H1 (cell line): ENCODE data around the gene SMARCC2. TPM values are rescaled to one million over a fixed set of nuclear protein-coding genes. Genes with fewer than 3 reads are reported as not detected.

Source experiments
- CTCF ChIA-PET: fragments of 300-600 bp; sonication (Branson Sonifier 250); formaldehyde crosslinking; loops from one replicate; lab custom pipeline; 2021; ENCODE audit not compliant: partially characterized antibody; lab: Charles Lee
- POLR2A ChIA-PET: fragments of 300-600 bp; sonication (Branson Sonifier 250); formaldehyde crosslinking; loops from one replicate; lab custom pipeline; 2021; ENCODE audit warnings: inconsistent platforms; ENCODE audit not compliant: partially characterized antibody; lab: Charles Lee
- DNase-seq, 2 experiments: peaks; one replicate each; pipeline versions ENCODE4 v3.0.0 to v3.0.0-alpha.2; 2010 to 2022; ENCODE audit warnings: low spot score in 2 of 2, low read depth in 1 of 2, mixed read lengths in 1 of 2
- FAIRE-seq: peaks from 2 replicates; lab custom pipeline; 2011; peaks lifted over from hg19 to GRCh38; lab: Jason Lieb, UNC
- H2AFZ ChIP-seq: 2 replicates; pipeline ENCODE4 v1.8.1; 2012; ENCODE audit warnings: low read length, inconsistent platforms
- H2AK5ac ChIP-seq: 2 replicates; pipeline ENCODE4 v1.6.1; 2013; ENCODE audit warnings: low read depth, low read length
- H2BK120ac ChIP-seq: replicated peaks from 2 replicates; pipeline ENCODE3; 2013; ENCODE audit warnings: low read depth, low read length, inconsistent platforms
- H2BK12ac ChIP-seq: 2 replicates; pipeline ENCODE4 v1.6.1; 2013; ENCODE audit warnings: low read depth, low read length
- H2BK15ac ChIP-seq: 2 replicates; pipeline ENCODE4 v1.6.1; 2013; ENCODE audit warnings: low read length
- H2BK20ac ChIP-seq: 2 replicates; pipeline ENCODE4 v1.6.1; 2013; ENCODE audit warnings: low read length
- H2BK5ac ChIP-seq: 2 replicates; pipeline ENCODE4 v1.6.1; 2013; ENCODE audit warnings: low read depth, low read length
- H3K14ac ChIP-seq: 2 replicates; pipeline ENCODE4 v1.6.1; 2013; ENCODE audit warnings: inconsistent platforms; ENCODE audit not compliant: insufficient read length
- H3K18ac ChIP-seq: 2 replicates; pipeline ENCODE4 v1.6.1; 2013; ENCODE audit warnings: low read length; ENCODE audit errors: extremely low read depth
- H3K23ac ChIP-seq: 2 replicates; pipeline ENCODE4 v1.6.1; 2013; ENCODE audit warnings: inconsistent platforms; ENCODE audit not compliant: insufficient read length
- H3K23me2 ChIP-seq: 2 replicates; pipeline ENCODE4 v1.6.1; 2013; ENCODE audit warnings: low read depth, low read length
- H3K27ac ChIP-seq: 2 replicates; pipeline ENCODE4 v1.6.1; 2011; ENCODE audit warnings: low read depth, low read length, inconsistent platforms
- H3K27me3 ChIP-seq, 4 experiments: replicated peaks in 1 of 4; 1 replicate in 1 of 4; 2 replicates in 3 of 4; pipeline versions ENCODE4 v1.6.1 to v1.8.1; 2011 to 2013; ENCODE audit warnings: low read length in 3 of 4, mild to moderate bottlenecking in 3 of 4, inconsistent platforms in 2 of 4, mixed read lengths in 2 of 4, moderate library complexity in 1 of 4; ENCODE audit not compliant: control insufficient read depth in 3 of 4, insufficient read depth in 3 of 4; ENCODE audit errors: extremely low read depth in 1 of 4
- H3K36me3 ChIP-seq, 4 experiments: 2 replicates each; pipeline versions ENCODE4 v1.6.1 to v1.8.1; 2011 to 2013; ENCODE audit warnings: mild to moderate bottlenecking in 4 of 4, low read length in 3 of 4, moderate library complexity in 2 of 4, control low read depth in 1 of 4, inconsistent platforms in 1 of 4; ENCODE audit not compliant: insufficient read depth in 4 of 4, control insufficient read depth in 2 of 4
- H3K4ac ChIP-seq: replicated peaks from 2 replicates; pipeline ENCODE3; 2013; ENCODE audit warnings: low read length, low read depth, mixed read lengths, inconsistent platforms; ENCODE audit not compliant: insufficient read length
- H3K4me1 ChIP-seq, 4 experiments: replicated peaks in 1 of 4; 1 replicate in 1 of 4; 2 replicates in 3 of 4; pipeline versions ENCODE4 v1.6.1 to v1.8.1; 2011 to 2013; ENCODE audit warnings: low read length in 3 of 4, inconsistent platforms in 2 of 4, mixed read lengths in 1 of 4; ENCODE audit not compliant: insufficient read depth in 4 of 4, control insufficient read depth in 3 of 4
- H3K4me2 ChIP-seq, 2 experiments: 2 replicates each; pipeline versions ENCODE4 v1.6.1 to v1.8.1; 2011 to 2013; ENCODE audit warnings: low read depth in 2 of 2, low read length in 2 of 2, control low read depth in 1 of 2, inconsistent platforms in 1 of 2, mild to moderate bottlenecking in 1 of 2; ENCODE audit not compliant: insufficient read depth in 1 of 2
- H3K4me3 ChIP-seq, 4 experiments: fragments of 200-600, 300-600 bp in 1 of 4; sonication (generic), shearing (Covaris generic), sonication (Bioruptor Twin) in 1 of 4; 2 replicates each; pipeline versions ENCODE4 v1.5.1 to v1.8.1; 2011 to 2016; ENCODE audit warnings: low read length in 4 of 4, low read depth in 3 of 4, control low read depth in 2 of 4, inconsistent platforms in 2 of 4, mild to moderate bottlenecking in 2 of 4, mixed read lengths in 1 of 4, moderate library complexity in 1 of 4; ENCODE audit not compliant: insufficient read depth in 2 of 4; ENCODE audit errors: extremely low read depth in 1 of 4
- H3K56ac ChIP-seq: replicated peaks from 2 replicates; pipeline ENCODE3; 2013; ENCODE audit warnings: low read depth, mild to moderate bottlenecking, mixed read lengths, low read length, inconsistent platforms; ENCODE audit not compliant: insufficient read length
- H3K79me1 ChIP-seq: 2 replicates; pipeline ENCODE4 v1.6.1; 2013; ENCODE audit warnings: low read depth, low read length, control low read depth
- H3K79me2 ChIP-seq, 2 experiments: 2 replicates each; pipeline versions ENCODE4 v1.6.1 to v1.8.1; 2012 to 2013; ENCODE audit warnings: low read length in 2 of 2, mild to moderate bottlenecking in 2 of 2, inconsistent platforms in 1 of 2; ENCODE audit not compliant: insufficient read depth in 2 of 2, control insufficient read depth in 1 of 2
- H3K9ac ChIP-seq, 4 experiments: replicated peaks in 1 of 4; 1 replicate in 1 of 4; 2 replicates in 3 of 4; pipeline versions ENCODE4 v1.6.1 to v1.8.1; 2011 to 2013; ENCODE audit warnings: low read depth in 3 of 4, low read length in 3 of 4, control low read depth in 2 of 4, mild to moderate bottlenecking in 2 of 4, moderate library complexity in 2 of 4, inconsistent platforms in 1 of 4; ENCODE audit errors: extremely low read depth in 1 of 4
- H3K9me3 ChIP-seq, 2 experiments: 2 replicates each; pipeline versions ENCODE4 v1.6.1 to v1.8.1; 2012 to 2013; ENCODE audit warnings: mild to moderate bottlenecking in 2 of 2, moderate library complexity in 2 of 2, control low read depth in 1 of 2, inconsistent platforms in 1 of 2, low read depth in 1 of 2, low read length in 1 of 2, mixed read lengths in 1 of 2; ENCODE audit not compliant: insufficient read depth in 2 of 2
- H4K20me1 ChIP-seq, 2 experiments: replicated peaks in 1 of 2; 2 replicates each; pipeline versions ENCODE3 to v1.8.1; 2011 to 2013; ENCODE audit warnings: inconsistent platforms in 2 of 2, low read length in 2 of 2, mild to moderate bottlenecking in 1 of 2; ENCODE audit not compliant: insufficient read depth in 2 of 2, control insufficient read depth in 1 of 2
- H4K5ac ChIP-seq: 2 replicates; pipeline ENCODE4 v1.6.1; 2013; ENCODE audit warnings: low read length, low read depth, mixed read lengths, inconsistent platforms; ENCODE audit not compliant: insufficient read length
- H4K8ac ChIP-seq: 2 replicates; pipeline ENCODE4 v1.8.0; 2013; ENCODE audit warnings: mild to moderate bottlenecking, moderate library complexity, low read length, inconsistent platforms; ENCODE audit not compliant: insufficient read depth; ENCODE audit errors: extremely low read depth
- H4K91ac ChIP-seq: replicated peaks from 2 replicates; pipeline ENCODE3; 2013; ENCODE audit warnings: low read length, mixed read lengths, inconsistent platforms; ENCODE audit not compliant: insufficient read length
- ATF3 ChIP-seq: IDR thresholded peaks from 2 replicates; pipeline ENCODE4 v1.6.1; 2011; ENCODE audit warnings: low read depth, mild to moderate bottlenecking, low read length; ENCODE audit not compliant: insufficient read depth
- RAD21 ChIP-seq, 2 experiments: IDR thresholded peaks in 1 of 2; conservative IDR thresholded peaks in 1 of 2; 2 replicates each; pipeline ENCODE4 v1.6.1; 2011; ENCODE audit warnings: low read depth in 2 of 2, low read length in 2 of 2, improper control_type of control experiment in 1 of 2, inconsistent platforms in 1 of 2, mild to moderate bottlenecking in 1 of 2, moderate library complexity in 1 of 2
- SP1 ChIP-seq: IDR thresholded peaks from 2 replicates; pipeline ENCODE4 v1.6.1; 2011; ENCODE audit warnings: low read depth, low read length
- SRF ChIP-seq: IDR thresholded peaks from 2 replicates; pipeline ENCODE4 v1.6.1; 2011; ENCODE audit warnings: mild to moderate bottlenecking, low read depth, low read length, moderate library complexity
- TAF1 ChIP-seq: IDR thresholded peaks from 2 replicates; pipeline ENCODE4 v1.6.1; 2011; ENCODE audit warnings: mild to moderate bottlenecking, low read depth, low read length
- TAF7 ChIP-seq: optimal IDR thresholded peaks from 2 replicates; pipeline ENCODE3; 2011; ENCODE audit warnings: low read depth, mild to moderate bottlenecking, inconsistent platforms, low read length, moderate library complexity, borderline replicate concordance
- TBP ChIP-seq: IDR thresholded peaks from 2 replicates; pipeline ENCODE4 v1.6.1; 2011; ENCODE audit warnings: low read depth, low read length, improper control_type of control experiment
- WGBS, 2 experiments: shearing (Covaris generic) in 1 of 2; methylation state at CpG; one replicate each; pipeline versions ENCODE4 v1.1.6 to v1.1.7; 2013 to 2015; ENCODE audit warnings: low lambda C conversion rate in 2 of 2, mixed read lengths in 2 of 2, inconsistent platforms in 1 of 2, low coverage in 1 of 2, missing lambda C conversion rate in 1 of 2; ENCODE audit not compliant: insufficient replicate concordance in 2 of 2, insufficient coverage in 1 of 2, insufficient read length in 1 of 2; ENCODE audit errors: extremely low coverage in 1 of 2, missing lambda C conversion rate in 1 of 2; 5-methylcytosine and 5-hydroxymethylcytosine counted together
- polyA plus RNA-seq, 7 experiments: library from polyadenylated mRNA; depleted of rRNA in 3 of 7; stranded (reverse) in 5 of 7; unstranded in 2 of 7; fragments of >200 nt in 5 of 7; fragments of 200-250 nt in 2 of 7; gene quantifications; 1 replicate in 5 of 7; 2 replicates in 1 of 7; 4 replicates in 1 of 7; pipeline versions ENCODE4 v1.2.1 to v1.2.3, GENCODE V29; 2011 to 2013; ENCODE audit warnings: missing spikeins in 2 of 7, mixed read lengths in 2 of 7
- total RNA-seq: library from RNA; stranded (reverse); fragmentation: NEBNext Ultra II Directional; extraction: Animal tissue kit (Norgen Biotek cat#: 25700); gene quantifications from 2 replicates; pipeline ENCODE4 v1.2.1, GENCODE V29; 2021

SMARCC2 gene
- total and polyA plus RNA-seq, 2 of the 8 experiments (the other 6 are each of a cell fraction or from before 2014, with no cell fraction given): 33.9 to 78.5 TPM

DNA sequence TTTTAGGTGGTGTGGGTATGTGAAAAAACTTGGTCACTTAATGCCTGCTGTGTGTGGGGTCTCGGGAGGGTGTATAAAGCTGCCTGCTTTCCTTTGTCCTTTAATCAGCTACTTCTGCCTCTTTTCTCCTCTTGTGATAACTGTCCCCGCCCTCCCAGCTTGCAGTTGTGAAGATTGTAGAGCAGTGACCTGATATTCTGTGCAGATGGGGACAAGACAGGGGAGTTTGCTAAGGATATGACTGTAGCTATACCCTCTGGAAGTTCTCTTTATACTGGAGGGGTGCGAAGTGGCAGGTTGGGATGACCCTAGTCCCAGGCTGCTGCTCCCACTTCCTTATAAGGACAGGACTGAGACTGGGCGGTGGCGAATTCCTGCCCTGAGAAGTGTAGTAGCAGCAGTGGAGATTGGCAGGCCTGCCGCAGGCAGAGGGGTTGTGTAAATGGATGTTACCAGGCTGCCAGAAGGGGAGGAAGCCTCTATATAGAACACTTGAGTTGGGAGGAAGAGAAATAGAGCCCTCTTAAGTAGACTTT lies 30.3 kb downstream of the SMARCC2 start:
- DNase-seq (peak in 1 of 2 experiments; percentile 66), FAIRE-seq (no peak)
- Histone ChIP-seq H3K18ac (no peak overlapping the region; the same call in 1 of the 2 replicates), H2BK15ac (no peak overlapping the region; the same call in 1 of the 2 replicates), H2AK5ac (no peak overlapping the region), H3K36me3 (peaks cover 29 to 61% (median 40%) of the 10 kb centered on the region in 4 experiments), H3K23me2 (peaks cover 19% of the 10 kb centered on the region), H3K9me3 (no peaks in the 10 kb centered on the region), H3K4me2 (peak overlapping the region; percentile 77 to 92), H3K27me3 (no peaks in the 10 kb centered on the region), H4K8ac (peak overlapping the region; percentile 1; the same call in 1 of the 2 replicates), H4K20me1 (peaks cover 11 to 21% of the 10 kb centered on the region in 2 experiments), H2BK5ac (peak overlapping the region; percentile 93; the same call in 1 of the 2 replicates), H3K23ac (no peak overlapping the region), H3K79me2 (peaks cover 3 to 25% of the 10 kb centered on the region in 2 experiments), H3K4ac (no peak overlapping the region), H2BK20ac (0 out of 2 replicates have a peak overlapping the region, but pooled peaks have one; percentile 3), H4K91ac (no peak overlapping the region), H3K14ac (peak overlapping the region; percentile 19), H3K56ac (peak overlapping the region; percentile 2), H3K9ac (peak overlapping the region; percentile 92 to 99 (median 96)), H4K5ac (no peak overlapping the region), H3K79me1 (peaks cover 5% of the 10 kb centered on the region; the same call in 1 of the 2 replicates), H2BK12ac (no peak overlapping the region; the same call in 1 of the 2 replicates), H2BK120ac (no peak overlapping the region), H2AFZ (no peak overlapping the region), H3K4me1 (peaks cover 3 to 34% (median 21%) of the 10 kb centered on the region in 4 experiments), H3K4me3 (peak overlapping the region; percentile 63 to 97 (median 93)), H3K27ac (peak overlapping the region; percentile 99)
- 8% methylated on average over 6 of the region's 6 CpGs; no CpG with 5 or more reads in 1 of the 2 experiments for WGBS, 2 experiments
- ChIA-PET POLR2A (interaction anchor here (0.6 to 15.6 kb wide), 34 partner anchors 21 to 530 kb away, joined by 3 to 656 read pairs (median 4); partner anchors contain the start of genes ANKRD52, CNPY2, COQ10A and IL23A), CTCF (interaction anchor here (0.7 to 2.2 kb wide), 9 partner anchors 10 to 63 kb away, joined by 3 to 9 read pairs (median 5); partner anchors contain the start of genes RNF41 and SMARCC2)
- TF ChIP-seq TAF7: peak; percentile 96
- TF ChIP-seq TAF1: peak; percentile 73
- no peak for TF ChIP-seq RAD21 (IDR thresholded peaks at IDR 0.05 in 1 of 2, conservative IDR thresholded peaks at IDR 0.05 in 1 of 2; ENCODE audit: low read depth in 2 of 2, low read length in 2 of 2)
- no peak for TF ChIP-seq ATF3
- TF ChIP-seq TBP: peak; percentile 91
- TF ChIP-seq SRF: peak; percentile 93
- TF ChIP-seq SP1: 0 out of 2 replicates have a peak, but pooled peaks have one; percentile 11
